HT1080 (cell line): ENCODE data around the gene ALG12. TPM values are rescaled to one million over a fixed set of nuclear protein-coding genes. Genes with fewer than 3 reads are reported as not detected.

Experiments used
- DNase-seq: peaks from one replicate; pipeline ENCODE4 v3.0.0-alpha.2; 2015; ENCODE audit warnings: low read depth
- total RNA-seq: library from RNA; depleted of rRNA; stranded (reverse); fragments of >200 nt; shearing (Covaris generic); gene quantifications from 2 replicates; pipeline ENCODE4 v1.2.3, GENCODE V29; 2014

The ALG12 gene
- total RNA-seq, 1 experiment from 2014 or later: 21.7 TPM

GRCh38 chr22:49889071-49889470 is 29.2 kb downstream of the ALG12 start:
- DNase-seq: no peak

- DNase-seq: no peak
These were observed 30.5 kb downstream of the ALG12 start for GRCh38 chr22:49887702-49888101.

DNA sequence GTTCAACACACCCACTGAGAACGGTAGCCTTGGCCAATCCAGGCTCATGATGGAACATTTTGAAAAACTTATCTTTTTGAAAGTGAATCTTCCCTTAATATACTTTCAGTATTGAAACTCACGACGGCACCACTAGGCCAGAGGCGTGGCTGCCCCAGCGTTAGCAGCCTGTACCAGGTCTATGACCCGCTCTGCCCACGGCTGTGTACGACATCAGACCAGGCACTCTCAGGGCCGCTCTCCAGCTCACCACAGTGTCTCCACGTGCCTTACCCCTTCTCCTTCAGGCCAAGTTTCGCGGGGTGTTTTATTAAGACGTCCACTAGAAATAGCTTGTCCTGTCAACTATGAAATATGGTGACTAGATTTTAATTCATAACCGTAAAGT is 31.2 kb downstream of the ALG12 start:
- DNase-seq: no peak

- DNase-seq: no peak
These were observed 31.7 kb downstream of the ALG12 start for GRCh38 chr22:49886346-49887063.

DNA sequence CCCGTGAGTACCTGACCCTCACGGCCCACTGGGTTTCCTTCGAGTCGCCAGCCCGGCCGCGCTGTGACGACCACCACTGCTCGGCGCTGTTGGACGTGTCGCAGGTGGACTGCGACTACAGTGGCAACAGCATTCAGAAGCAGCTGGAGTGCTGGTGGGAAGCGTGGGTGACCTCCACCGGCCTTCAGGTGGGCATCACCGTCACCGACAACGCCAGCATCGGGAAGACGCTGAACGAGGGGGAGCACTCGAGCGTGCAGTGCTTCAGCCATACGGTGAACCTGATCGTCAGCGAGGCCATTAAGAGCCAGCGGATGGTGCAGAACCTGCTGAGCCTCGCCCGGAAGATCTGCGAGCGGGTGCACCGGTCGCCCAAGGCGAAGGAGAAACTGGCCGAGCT is 32.4 kb downstream of the ALG12 start:
- no peak for DNase-seq

DNA sequence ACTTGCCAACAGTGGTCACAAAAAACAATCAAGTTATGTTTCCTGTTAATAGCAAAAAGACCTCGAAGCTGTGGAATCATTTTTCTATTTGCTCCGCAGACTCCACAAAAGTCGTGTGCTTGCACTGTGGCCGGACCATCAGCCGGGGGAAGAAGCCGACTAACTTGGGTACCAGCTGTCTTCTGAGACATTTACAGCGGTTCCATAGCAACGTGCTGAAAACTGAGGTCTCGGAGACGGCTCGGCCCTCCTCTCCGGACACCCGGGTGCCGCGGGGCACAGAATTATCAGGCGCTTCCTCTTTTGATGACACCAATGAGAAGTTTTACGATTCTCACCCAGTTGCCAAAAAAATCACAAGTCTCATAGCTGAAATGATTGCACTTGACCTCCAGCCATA is 33.0 kb downstream of the ALG12 start:
- DNase-seq: no peak

DNA sequence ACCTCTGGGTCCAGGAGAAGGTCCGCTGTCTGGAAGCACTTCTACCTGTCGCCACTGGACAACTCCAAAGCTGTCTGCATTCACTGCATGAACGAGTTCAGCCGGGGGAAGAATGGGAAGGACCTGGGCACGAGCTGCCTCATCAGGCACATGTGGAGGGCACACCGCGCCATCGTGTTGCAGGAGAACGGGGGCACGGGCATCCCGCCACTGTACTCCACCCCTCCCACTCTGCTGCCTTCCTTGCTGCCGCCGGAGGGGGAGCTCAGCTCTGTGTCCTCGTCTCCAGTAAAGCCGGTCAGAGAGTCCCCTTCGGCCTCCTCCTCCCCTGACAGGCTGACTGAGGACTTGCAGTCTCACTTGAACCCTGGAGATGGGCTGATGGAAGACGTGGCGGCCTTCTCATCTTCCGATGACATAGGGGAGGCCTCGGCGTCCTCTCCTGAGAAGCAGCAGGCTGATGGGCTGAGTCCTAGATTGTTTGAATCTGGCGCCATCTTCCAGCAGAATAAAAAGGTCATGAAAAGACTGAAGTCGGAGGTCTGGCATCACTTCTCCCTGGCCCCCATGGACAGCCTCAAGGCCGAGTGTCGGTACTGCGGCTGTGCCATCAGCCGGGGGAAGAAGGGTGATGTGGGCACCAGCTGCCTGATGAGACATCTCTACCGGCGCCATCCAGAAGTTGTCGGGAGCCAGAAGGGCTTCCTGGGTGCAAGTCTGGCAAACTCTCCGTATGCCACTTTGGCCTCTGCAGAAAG is 33.6 kb downstream of the ALG12 start:
- no peak for DNase-seq

DNA sequence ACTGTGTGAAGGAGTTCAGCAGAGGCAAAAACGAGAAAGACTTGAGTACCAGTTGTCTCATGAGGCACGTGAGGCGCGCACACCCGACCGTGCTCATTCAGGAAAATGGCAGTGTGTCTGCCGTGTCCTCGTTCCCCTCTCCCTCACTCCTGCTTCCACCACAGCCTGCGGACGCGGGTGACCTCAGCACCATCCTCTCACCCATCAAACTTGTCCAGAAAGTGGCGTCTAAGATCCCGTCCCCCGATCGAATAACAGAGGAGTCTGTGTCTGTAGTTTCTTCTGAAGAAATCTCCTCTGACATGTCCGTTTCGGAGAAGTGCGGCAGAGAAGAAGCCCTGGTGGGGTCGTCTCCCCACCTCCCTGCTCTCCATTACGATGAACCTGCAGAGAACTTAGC is 34.2 kb downstream of the ALG12 start:
- DNase-seq: no peak

DNA sequence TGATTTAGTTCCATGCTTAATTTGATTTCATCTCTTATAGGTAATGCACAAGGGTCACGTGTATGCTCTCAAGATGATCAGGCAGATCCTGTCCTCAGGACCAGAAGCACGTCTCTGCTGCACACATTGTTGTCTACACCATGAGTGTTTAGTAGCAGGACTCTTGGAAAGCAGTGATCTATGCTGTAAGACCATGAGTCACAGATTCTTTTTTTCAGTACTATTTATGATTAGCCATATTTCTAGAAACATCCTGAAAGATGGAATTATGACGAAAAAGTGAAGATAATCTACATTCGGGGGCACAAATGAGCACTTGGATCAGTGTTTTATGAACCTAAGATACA is 35.0 kb downstream of the ALG12 start:
- DNase-seq: no peak

DNA sequence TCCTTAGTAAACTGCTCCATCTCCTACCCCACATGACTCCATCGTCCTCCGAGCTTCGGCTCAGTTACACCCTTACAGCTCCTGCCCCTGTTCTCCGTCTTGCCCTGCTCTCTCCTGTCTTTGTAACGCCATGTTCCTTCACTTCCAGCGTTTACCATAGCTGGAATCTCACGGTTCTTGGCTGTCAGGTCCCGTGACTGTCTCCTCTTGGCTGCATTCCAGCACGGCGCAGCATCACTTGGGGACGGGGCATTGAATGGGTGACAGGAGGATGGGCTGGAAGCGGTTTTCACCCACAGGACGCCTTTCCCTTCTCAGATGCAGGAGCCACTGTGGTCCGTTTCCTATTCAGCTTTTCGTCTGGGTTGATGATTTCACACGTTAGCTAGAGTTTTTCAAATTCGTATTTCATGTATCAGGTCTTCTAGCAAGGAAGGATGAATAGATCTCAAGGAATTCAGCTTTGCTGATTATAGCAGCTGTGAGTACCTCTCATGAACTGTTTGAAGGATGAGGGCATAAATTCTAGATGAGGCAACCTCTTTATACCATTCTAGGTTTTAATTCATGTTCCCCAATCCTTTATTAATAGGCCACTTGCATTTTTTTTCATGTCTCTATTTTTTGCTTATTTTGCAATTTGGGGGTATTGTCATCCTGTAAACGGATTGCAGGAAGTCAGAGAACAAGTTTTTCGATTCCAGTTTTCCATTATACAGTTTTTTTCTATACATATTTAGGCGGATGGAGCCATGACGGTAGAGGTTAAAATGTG is 35.5 kb downstream of the ALG12 start:
- no peak for DNase-seq

- DNase-seq: no peak
These were observed 36.4 kb downstream of the ALG12 start for GRCh38 chr22:49881856-49882255.

GRCh38 chr22:49880281-49880680 is 38.0 kb downstream of the ALG12 start:
- DNase-seq: no peak

DNA sequence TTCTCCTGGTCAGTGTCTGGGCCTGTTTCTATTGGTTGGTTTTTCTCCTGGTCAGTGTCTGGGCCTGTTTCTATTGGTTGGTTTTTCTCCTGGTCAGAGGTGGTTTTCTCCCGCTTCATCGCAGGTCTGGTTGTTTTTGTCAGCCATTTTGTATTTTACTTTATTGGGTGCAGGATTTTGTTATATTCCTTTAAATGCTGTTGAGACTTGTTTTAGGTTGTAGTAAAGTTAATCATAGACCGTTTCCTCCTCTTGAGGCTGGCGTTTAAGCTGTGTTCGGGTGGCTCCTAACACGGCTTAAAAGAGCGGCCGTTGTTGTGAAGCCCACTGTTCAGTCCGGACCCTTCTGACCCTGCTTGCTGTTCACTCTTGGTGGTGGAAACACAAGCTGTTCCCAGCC is 38.4 kb downstream of the ALG12 start:
- no peak for DNase-seq

DNA sequence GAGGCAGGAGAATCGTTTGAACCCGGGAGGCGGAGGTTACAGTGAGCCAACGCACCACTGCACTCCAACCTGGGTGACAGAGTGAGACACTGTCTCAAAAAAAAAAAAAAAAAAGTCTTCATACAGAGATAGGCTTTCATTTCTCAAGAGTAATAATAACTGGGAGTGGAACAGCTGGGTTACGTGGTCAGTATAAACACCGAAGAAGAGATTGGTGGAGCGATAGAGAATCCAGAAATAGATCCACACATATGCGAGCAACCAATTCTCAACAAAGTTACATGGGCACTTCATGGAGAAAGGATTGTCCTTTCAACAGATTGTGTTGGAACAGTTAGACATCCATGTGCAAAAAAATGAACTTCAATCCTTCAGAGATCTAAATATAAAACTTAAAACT is 40.0 kb downstream of the ALG12 start:
- DNase-seq: no peak

GRCh38 chr22:49877642-49878041 is 40.6 kb downstream of the ALG12 start:
- no peak for DNase-seq

GRCh38 chr22:49873228-49873940 is 44.9 kb downstream of the ALG12 start:
- no peak for DNase-seq

DNA sequence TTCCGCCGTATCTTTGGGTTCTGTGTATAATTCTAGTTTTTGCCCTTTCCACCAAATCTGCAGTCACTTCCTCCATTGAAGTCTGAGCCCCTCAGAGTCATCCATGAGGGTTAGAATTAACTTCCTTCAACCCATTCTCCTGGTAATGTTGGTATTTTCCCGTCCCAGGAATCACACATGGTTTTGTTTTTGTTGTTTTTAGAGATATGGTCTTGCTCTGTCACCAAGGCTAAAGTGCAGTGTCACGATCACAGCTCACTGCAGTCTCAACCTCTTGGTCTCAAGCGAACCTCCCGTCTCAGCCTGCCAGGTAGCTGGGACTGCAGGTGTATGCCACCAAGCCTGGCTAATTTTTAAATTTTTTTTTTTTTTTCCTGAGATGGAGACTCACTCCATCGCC is 45.9 kb downstream of the ALG12 start:
- DNase-seq: no peak

GRCh38 chr22:49871482-49871881 is 46.8 kb downstream of the ALG12 start:
- DNase-seq: no peak

- no peak for DNase-seq
These were observed 48.2 kb downstream of the ALG12 start for GRCh38 chr22:49869845-49870712.

DNA sequence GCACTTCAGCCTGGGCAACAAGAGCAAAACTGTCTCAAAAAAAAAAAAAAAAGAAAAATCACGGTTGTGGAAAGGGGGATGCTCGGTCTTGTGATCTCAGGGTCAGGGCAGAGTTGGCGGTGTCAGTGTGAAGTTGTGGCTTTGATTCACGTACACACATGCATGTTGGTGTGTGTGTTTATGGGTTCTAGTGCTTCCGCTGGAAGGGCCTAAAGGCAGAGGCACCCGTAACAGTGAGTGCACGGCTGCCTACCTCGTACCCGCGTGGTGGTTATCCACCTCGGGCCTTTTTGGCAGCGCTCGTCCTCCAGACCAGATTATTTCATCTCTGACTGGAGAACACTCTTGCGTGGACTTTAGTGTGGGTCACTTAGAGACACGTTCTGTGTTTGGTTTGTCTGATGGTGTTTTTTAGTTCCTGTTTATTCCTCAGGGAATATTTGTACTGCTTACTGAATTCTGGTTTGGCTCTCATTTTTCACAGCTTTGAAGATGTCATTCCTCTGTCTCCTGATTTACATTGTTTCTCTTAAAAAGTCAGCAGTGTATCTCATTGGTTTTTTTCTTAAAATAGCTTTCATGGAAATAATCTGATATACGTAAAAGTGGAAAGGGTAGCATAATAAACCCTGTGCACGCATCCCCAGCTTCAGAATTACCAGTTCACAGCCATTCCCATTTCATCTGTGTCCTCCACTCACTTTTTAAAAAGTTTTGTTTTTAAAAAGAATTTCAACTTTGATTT is 49.0 kb downstream of the ALG12 start:
- DNase-seq: no peak
